Suppressor macrophage treated with lipopolysaccharide for 1 hour (primary cell): ENCODE measurements around the gene ANKMY2.
"Not testable (repeated sequence)": the region's sequence is repeated elsewhere in the genome, so short reads cannot be mapped to it uniquely, and the experiment has no call there.

Experiments
- DNase-seq, 3 donors: peaks; one replicate each; pipeline ENCODE4 v3.0.0-alpha.2; 2020 to 2022

The ANKMY2 gene

GRCh38 chr7:16616542-16616941, 29.0 kb downstream of the ANKMY2 start:
- DNase-seq, result no peak

GRCh38 chr7:16616122-16616521, 29.4 kb downstream of the ANKMY2 start:
- no peak for DNase-seq

GRCh38 chr7:16615228-16615627, 30.3 kb downstream of the ANKMY2 start:
- DNase-seq, result no peak

GRCh38 chr7:16611711-16612110, 33.8 kb downstream of the ANKMY2 start:
- DNase-seq, result no peak

GRCh38 chr7:16609842-16610450, 35.6 kb downstream of the ANKMY2 start:
- DNase-seq, result no peak

GRCh38 chr7:16606704-16607103, 38.9 kb downstream of the ANKMY2 start:
- no peak for DNase-seq

- no peak for DNase-seq
These were observed 41.5 kb downstream of the ANKMY2 start for GRCh38 chr7:16604054-16604453.

GRCh38 chr7:16603633-16604032, 41.9 kb downstream of the ANKMY2 start:
- DNase-seq, result no peak

- DNase-seq, result no peak
These were observed 45.7 kb downstream of the ANKMY2 start for GRCh38 chr7:16599860-16600259.

- no peak for DNase-seq
These were observed 47.5 kb downstream of the ANKMY2 start for GRCh38 chr7:16598015-16598414.

- not testable (repeated sequence) for DNase-seq
These were observed 50.0 kb downstream of the ANKMY2 start for GRCh38 chr7:16595596-16595995.

GRCh38 chr7:16594676-16595075, 50.9 kb downstream of the ANKMY2 start:
- no peak for DNase-seq

GRCh38 chr7:16594061-16594460, 51.5 kb downstream of the ANKMY2 start:
- no peak for DNase-seq

GRCh38 chr7:16592395-16592794, 53.2 kb downstream of the ANKMY2 start:
- DNase-seq, result no peak

GRCh38 chr7:16590424-16590823, 55.1 kb downstream of the ANKMY2 start:
- no peak for DNase-seq

GRCh38 chr7:16589881-16590280, 55.7 kb downstream of the ANKMY2 start:
- no peak for DNase-seq

GRCh38 chr7:16587790-16588189, 57.8 kb downstream of the ANKMY2 start:
- no peak for DNase-seq

GRCh38 chr7:16587129-16587528, 58.4 kb downstream of the ANKMY2 start:
- DNase-seq, result no peak

- no peak for DNase-seq
These were observed 59.3 kb downstream of the ANKMY2 start for GRCh38 chr7:16586081-16586874.

GRCh38 chr7:16585540-16585939, 60.0 kb downstream of the ANKMY2 start:
- no peak for DNase-seq

GRCh38 chr7:16583834-16584233, 61.7 kb downstream of the ANKMY2 start:
- no peak for DNase-seq

- DNase-seq, result no peak
These were observed 64.3 kb downstream of the ANKMY2 start for GRCh38 chr7:16581286-16581685.

- no peak for DNase-seq
These were observed 66.3 kb downstream of the ANKMY2 start for GRCh38 chr7:16579216-16579615.

GRCh38 chr7:16571941-16572340, 73.6 kb downstream of the ANKMY2 start:
- no peak for DNase-seq
